HUES64 (cell line): ENCODE results near the gene NFKB1.

Experiments used
- H3K27ac ChIP-seq: 2 replicates; pipeline ENCODE4 v1.7.0; 2013; ENCODE audit warnings: low read depth, low read length, inconsistent platforms
- H3K27me3 ChIP-seq: 2 replicates; pipeline ENCODE4 v1.6.1; 2013; ENCODE audit warnings: mild to moderate bottlenecking, low read length; ENCODE audit not compliant: insufficient read depth
- H3K36me3 ChIP-seq: 2 replicates; pipeline ENCODE4 v1.6.1; 2013; ENCODE audit warnings: mild to moderate bottlenecking, low read length; ENCODE audit not compliant: insufficient read depth
- H3K4me1 ChIP-seq: 2 replicates; pipeline ENCODE4 v1.6.1; 2013; ENCODE audit warnings: mild to moderate bottlenecking, low read length, moderate library complexity; ENCODE audit not compliant: insufficient read depth
- H3K4me3 ChIP-seq: 2 replicates; pipeline ENCODE4 v1.5.1; 2013; ENCODE audit warnings: mild to moderate bottlenecking, low read length, moderate library complexity
- H3K9ac ChIP-seq: 2 replicates; pipeline ENCODE4 v1.6.1; 2013; ENCODE audit warnings: mild to moderate bottlenecking, low read depth, low read length
- H3K9me3 ChIP-seq: 2 replicates; pipeline ENCODE4 v1.6.1; 2013; ENCODE audit warnings: low read depth, low read length; ENCODE audit not compliant: insufficient read depth
- WGBS: fragments of 150-250, 120-280 bp; methylation state at CpG from one replicate; pipeline ENCODE4 v1.1.7; 2013; ENCODE audit warnings: missing lambda C conversion rate; 5-methylcytosine and 5-hydroxymethylcytosine counted together

Gene NFKB1

DNA sequence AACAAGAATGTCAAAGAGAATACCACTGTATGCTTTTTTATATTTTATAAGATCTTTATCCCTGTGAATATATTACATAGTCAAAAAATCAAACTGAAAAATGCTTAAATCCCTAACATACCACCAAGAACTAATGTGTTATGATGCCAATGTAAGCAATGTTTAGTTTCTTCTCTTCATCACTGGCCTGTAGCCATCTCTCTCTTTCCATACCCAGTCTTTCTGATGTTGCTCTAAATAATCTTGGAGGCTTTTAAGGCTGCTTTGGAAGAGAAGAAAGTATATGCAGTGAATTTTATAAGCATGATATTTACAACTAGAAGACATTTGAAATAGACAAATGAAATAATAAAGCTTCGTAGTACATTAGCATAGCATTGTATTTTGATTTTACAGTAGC lies 82.9 kb downstream of the NFKB1 start:
- no peaks in the 10 kb centered on the region for H3K9me3 ChIP-seq
- H3K27ac ChIP-seq = no peak overlapping the region
- no peaks in the 10 kb centered on the region for H3K27me3 ChIP-seq
- H3K36me3 ChIP-seq = no peaks in the 10 kb centered on the region
- 93% methylated on average over 1 of the region's 1 CpG for WGBS
- no peak overlapping the region for H3K4me3 ChIP-seq
- no peaks in the 10 kb centered on the region for H3K4me1 ChIP-seq
- H3K9ac ChIP-seq = no peak overlapping the region

DNA sequence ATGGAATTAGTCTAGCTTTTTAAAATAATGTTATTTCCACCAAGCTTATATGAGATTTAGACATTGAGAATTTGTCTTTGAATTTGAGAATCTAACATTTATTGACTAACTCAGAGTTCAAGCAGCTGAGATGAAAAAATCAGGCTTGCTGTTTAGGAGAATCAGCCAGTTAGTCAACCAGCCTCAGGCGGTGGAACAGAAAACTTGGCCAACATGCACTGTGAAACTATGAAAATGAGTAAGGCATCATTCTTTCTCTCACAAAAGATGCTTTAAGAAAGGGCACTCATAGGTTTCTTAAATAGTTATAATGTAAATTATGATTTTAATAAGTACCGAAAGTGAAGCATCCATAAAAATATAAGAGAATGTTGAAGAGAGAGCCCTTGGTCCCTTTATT lies 84.2 kb downstream of the NFKB1 start:
- H3K9ac ChIP-seq = no peak overlapping the region
- no peak overlapping the region for H3K27ac ChIP-seq
- no peaks in the 10 kb centered on the region for H3K9me3 ChIP-seq
- no peaks in the 10 kb centered on the region for H3K4me1 ChIP-seq
- H3K27me3 ChIP-seq = no peaks in the 10 kb centered on the region
- H3K4me3 ChIP-seq = no peak overlapping the region
- 100% methylated on average over 2 of the region's 2 CpGs for WGBS
- no peaks in the 10 kb centered on the region for H3K36me3 ChIP-seq

DNA sequence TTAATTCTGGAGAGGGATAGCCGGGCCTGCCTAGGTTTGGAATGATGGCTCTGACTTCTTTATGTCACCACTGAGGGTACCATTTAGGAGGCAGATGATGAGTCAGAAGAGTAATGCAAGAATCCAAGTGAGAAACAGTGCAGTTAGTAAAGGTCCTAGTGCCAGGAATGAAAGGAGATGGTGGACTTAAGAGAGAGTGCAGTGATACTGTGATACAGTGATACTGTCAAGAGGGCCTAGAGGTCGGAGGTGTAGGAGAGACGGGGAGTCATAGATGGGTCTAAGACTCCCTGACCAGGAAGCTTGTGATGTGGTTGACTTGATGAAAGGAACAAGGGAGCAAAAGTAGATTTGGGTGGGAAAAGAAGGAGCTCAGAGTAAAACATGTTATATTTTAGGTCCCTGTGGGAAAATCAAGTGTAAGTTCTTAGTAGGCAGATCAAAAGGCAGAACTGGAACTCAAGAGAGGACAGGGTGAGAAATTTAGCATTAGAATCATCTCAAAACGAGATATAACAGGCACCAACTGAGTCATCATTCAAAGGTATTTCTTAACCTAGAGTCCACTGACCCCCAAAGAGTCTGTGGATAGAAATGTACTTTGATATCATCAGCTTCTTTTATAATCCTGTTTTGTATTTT lies 85.0 kb downstream of the NFKB1 start:
- H3K36me3 ChIP-seq = no peaks in the 10 kb centered on the region
- 94% methylated on average over 4 of the region's 4 CpGs for WGBS
- H3K9me3 ChIP-seq = no peaks in the 10 kb centered on the region
- no peaks in the 10 kb centered on the region for H3K4me1 ChIP-seq
- no peaks in the 10 kb centered on the region for H3K27me3 ChIP-seq
- no peak overlapping the region for H3K27ac ChIP-seq
- H3K9ac ChIP-seq = no peak overlapping the region
- no peak overlapping the region for H3K4me3 ChIP-seq

DNA sequence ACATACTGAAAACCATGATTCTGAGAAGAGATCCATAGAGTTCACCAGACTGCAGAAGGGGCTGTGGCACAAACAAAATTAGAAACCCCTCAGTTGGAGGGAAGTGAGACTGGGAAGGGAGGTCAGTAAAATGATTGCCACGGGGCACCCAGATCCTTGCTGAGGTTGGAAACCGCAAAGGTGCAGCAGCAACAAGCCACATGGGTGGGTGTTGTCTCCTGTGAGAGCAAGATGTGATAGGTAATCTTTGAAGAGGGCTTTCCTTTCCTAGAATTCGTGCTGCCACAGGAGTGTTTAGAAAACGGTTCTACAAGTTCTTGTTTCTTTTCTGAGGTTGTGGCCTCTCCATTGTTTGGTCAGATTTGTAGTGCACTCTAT lies 85.5 kb downstream of the NFKB1 start:
- Histone ChIP-seq H3K36me3 (no peaks in the 10 kb centered on the region), H3K27me3 (no peaks in the 10 kb centered on the region), H3K4me1 (no peaks in the 10 kb centered on the region), H3K9me3 (0 out of 2 replicates have a peak, but pooled peaks cover 3% of the 10 kb centered on the region), H3K9ac (no peak overlapping the region), H3K4me3 (no peak overlapping the region), H3K27ac (no peak overlapping the region)
- WGBS = 93% methylated on average over 4 of the region's 4 CpGs

DNA sequence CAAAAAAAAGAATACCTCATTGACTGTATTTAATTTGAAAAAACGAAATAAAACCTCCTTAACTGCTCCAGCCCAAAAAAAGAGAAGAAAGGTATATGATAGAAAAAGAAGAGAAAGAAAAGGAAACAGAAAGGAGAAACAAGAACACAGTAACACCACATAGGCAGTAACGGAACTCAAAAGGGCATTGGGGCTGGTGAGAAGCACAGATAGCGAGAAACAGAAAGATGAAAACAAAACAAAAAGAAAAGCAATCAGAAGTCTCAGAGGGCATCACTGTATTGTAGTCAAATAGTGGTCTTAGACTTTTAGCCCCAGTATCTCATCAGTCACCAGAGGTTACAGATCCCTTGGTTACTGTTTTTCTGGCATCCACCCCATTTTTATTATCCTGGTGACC lies 88.6 kb downstream of the NFKB1 start:
- Histone ChIP-seq H3K27ac (no peak overlapping the region), H3K27me3 (no peaks in the 10 kb centered on the region), H3K4me3 (no peak overlapping the region), H3K4me1 (no peaks in the 10 kb centered on the region), H3K9ac (no peak overlapping the region), H3K36me3 (no peaks in the 10 kb centered on the region), H3K9me3 (0 out of 2 replicates have a peak, but pooled peaks cover 5% of the 10 kb centered on the region)
- WGBS = 73% methylated on average over 2 of the region's 3 CpGs

DNA sequence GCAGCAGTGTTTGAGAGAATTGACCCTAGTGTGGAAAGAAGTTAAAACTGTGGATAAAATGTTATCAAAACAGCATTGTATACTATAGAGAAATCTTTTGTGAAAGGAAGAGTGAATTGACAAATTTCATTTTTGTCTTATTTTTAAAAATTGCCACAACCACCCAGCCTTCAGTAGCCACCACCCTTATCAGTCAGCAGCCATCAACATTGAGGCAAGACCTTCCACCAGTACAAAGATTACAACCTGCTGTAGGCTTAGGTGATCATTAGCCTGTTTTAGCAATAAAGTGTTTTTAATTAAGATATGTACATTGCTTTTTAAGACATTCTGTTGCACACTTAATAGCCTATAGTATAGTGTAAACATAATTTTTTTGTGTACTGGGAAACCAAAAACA lies 91.1 kb downstream of the NFKB1 start:
- no peak overlapping the region for H3K9ac ChIP-seq
- no peak overlapping the region for H3K4me3 ChIP-seq
- no peaks in the 10 kb centered on the region for H3K36me3 ChIP-seq
- H3K27ac ChIP-seq = no peak overlapping the region
- H3K27me3 ChIP-seq = no peaks in the 10 kb centered on the region
- H3K9me3 ChIP-seq = 0 out of 2 replicates have a peak, but pooled peaks cover 5% of the 10 kb centered on the region
- H3K4me1 ChIP-seq = no peaks in the 10 kb centered on the region

DNA sequence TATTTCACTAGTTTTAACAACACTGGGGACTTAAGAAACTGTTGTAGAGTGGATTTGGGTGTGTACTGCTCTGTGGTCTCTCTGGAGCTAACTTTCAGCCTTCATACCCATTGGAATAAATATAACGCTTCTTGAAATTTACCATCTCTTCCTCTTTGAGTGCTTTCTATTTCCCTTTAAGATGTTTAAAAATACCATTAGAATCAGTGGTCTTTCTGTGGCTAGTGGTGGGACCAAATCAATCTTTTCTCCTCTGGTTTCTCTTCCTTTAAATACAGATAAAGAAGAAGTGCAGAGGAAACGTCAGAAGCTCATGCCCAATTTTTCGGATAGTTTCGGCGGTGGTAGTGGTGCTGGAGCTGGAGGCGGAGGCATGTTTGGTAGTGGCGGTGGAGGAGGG lies 92.0 kb downstream of the NFKB1 start:
- Histone ChIP-seq H3K9me3 (0 out of 2 replicates have a peak, but pooled peaks cover 5% of the 10 kb centered on the region), H3K9ac (no peak overlapping the region), H3K4me1 (no peaks in the 10 kb centered on the region), H3K27me3 (no peaks in the 10 kb centered on the region), H3K36me3 (no peaks in the 10 kb centered on the region), H3K4me3 (no peak overlapping the region), H3K27ac (no peak overlapping the region)
- WGBS = 97% methylated on average over 6 of the region's 7 CpGs

DNA sequence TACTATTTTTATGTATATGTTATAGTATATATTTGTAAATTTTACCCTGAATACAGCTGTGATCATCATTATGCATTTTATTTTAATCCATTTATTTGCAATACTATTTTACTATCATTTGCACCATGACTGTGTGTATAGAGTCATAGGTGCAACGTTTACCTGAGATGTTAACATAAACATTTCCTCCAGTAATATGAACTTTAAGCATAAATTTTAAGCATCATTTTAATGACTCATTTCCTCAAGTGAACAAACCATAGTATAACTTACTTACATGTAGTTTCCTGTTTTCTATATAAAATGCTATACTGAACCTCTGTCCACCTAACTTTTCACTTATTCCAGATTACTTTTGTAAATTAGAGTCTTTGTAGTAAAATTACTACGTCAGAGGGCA lies 92.8 kb downstream of the NFKB1 start:
- 0 out of 2 replicates have a peak, but pooled peaks cover 5% of the 10 kb centered on the region for H3K9me3 ChIP-seq
- H3K4me3 ChIP-seq = no peak overlapping the region
- no peaks in the 10 kb centered on the region for H3K4me1 ChIP-seq
- H3K27me3 ChIP-seq = no peaks in the 10 kb centered on the region
- WGBS = 83% methylated on average over 2 of the region's 2 CpGs
- no peak overlapping the region for H3K27ac ChIP-seq
- no peak overlapping the region for H3K9ac ChIP-seq
- H3K36me3 ChIP-seq = no peaks in the 10 kb centered on the region

DNA sequence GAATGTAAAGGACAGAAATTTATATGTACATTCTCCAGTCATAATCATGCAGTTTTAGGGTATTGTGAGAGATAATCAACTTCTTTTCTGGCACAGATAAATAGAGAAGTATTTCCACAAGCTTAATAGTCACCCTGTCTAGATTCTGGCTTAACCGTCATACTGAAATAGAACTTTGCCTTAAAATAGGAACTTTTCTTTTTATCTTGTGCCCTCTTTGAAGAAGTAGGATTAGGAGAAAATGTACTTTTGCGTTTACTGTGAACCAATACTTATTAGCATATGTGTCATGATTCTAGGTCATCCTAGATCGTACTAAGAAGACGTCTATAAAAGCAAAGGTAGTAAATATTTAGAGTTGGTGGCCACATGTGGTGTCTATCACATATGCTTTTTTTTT lies 95.4 kb downstream of the NFKB1 start:
- no peak overlapping the region for H3K27ac ChIP-seq
- 96% methylated on average over 4 of the region's 4 CpGs for WGBS
- 0 out of 2 replicates have a peak, but pooled peaks cover 3% of the 10 kb centered on the region for H3K9me3 ChIP-seq
- no peaks in the 10 kb centered on the region for H3K36me3 ChIP-seq
- no peak overlapping the region for H3K9ac ChIP-seq
- H3K4me3 ChIP-seq = no peak overlapping the region
- no peaks in the 10 kb centered on the region for H3K4me1 ChIP-seq
- no peaks in the 10 kb centered on the region for H3K27me3 ChIP-seq

DNA sequence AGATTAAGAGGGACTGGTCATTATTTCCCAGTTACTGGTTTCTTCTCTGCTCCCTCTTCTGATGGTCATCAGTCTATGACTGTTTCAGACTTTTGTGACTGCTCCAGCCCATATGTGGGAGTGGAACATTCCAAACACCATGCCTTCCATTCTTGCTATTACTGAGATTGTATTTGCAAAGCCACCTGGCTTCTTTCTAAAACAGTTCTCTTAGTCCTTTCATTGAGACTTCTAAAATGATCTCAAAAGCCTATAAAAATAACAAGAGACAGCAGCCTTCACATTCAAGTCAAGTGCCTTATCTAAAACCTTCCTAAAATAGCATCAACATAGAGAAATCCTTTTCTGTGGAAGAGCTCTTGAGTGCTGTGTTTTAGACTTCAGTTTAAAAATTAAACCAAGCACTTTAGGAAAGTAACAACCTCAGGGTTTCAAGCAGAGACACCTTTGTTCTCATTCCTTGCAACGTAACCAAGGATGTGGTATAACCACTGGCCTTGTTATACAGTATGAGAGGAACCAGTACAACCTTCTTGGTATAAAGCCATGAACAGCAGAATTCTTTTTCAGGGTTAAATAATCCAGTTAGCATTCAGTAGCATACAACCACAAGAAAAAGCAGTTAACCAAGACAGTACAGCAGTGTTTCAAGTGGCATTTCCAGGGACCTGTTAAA lies 97.1 kb downstream of the NFKB1 start:
- Histone ChIP-seq H3K9me3 (no peaks in the 10 kb centered on the region), H3K4me3 (no peak overlapping the region), H3K27me3 (no peaks in the 10 kb centered on the region), H3K4me1 (no peaks in the 10 kb centered on the region), H3K9ac (no peak overlapping the region), H3K36me3 (no peaks in the 10 kb centered on the region), H3K27ac (no peak overlapping the region)
- WGBS = 78% methylated on average over 1 of the region's 1 CpG

DNA sequence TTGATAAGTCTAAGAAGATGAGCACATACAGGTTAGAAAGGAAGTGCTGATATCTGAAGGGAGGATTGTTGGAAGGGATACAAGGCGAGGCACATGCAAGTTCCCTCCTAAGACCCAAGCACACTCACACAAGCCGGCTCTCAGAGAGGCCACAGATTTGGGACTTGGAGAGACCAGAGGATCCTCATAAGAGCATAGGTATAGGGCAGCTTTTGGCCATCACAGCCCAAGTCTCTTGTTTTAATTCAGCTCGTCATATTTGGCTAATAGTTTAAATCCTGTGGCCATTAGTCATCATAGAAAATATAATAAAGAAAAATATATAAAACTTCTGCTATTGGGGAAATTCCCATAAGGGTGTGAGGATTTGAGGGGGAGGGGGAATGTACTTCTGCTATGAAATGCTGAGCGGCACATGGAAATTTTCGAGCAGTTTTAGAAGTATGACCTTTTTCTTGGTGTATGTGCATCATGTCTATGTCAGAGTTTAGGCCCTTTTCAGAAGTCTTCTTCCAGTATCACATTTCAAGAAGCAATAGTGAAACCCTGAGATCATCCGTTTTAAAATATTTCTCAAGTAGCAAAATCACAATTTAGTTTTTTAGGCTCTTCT lies 97.7 kb downstream of the NFKB1 start:
- 95% methylated on average over 5 of the region's 6 CpGs for WGBS
- H3K4me3 ChIP-seq = no peak overlapping the region
- H3K27me3 ChIP-seq = no peaks in the 10 kb centered on the region
- H3K27ac ChIP-seq = no peak overlapping the region
- no peaks in the 10 kb centered on the region for H3K36me3 ChIP-seq
- no peak overlapping the region for H3K9ac ChIP-seq
- no peaks in the 10 kb centered on the region for H3K4me1 ChIP-seq
- no peaks in the 10 kb centered on the region for H3K9me3 ChIP-seq
